Activated T-cell treated with anti-CD3 and anti-CD28 coated beads, Interleukin-2, amount 50 U/mL, for 24 hours (primary cell): Measurements from ENCODE around the gene RCBTB1.

ENCODE experiments used
- DNase-seq: peaks from one replicate; pipeline ENCODE4 v3.0.0-alpha.2; 2020
- H3K27ac Mint-ChIP-seq: 2 replicates; pipeline ENCODE4 v1.8.0; 2020; ENCODE audit warnings: mild to moderate bottlenecking, mixed read lengths
- H3K27me3 Mint-ChIP-seq: 2 replicates; pipeline ENCODE4 v1.8.0; 2020; ENCODE audit warnings: mixed read lengths
- H3K36me3 Mint-ChIP-seq: 2 replicates; pipeline ENCODE4 v1.8.0; 2020; ENCODE audit warnings: low read depth, mixed read lengths
- H3K4me1 Mint-ChIP-seq: 2 replicates; pipeline ENCODE4 v1.8.0; 2020; ENCODE audit warnings: low read depth, mixed read lengths
- H3K4me3 Mint-ChIP-seq: 2 replicates; pipeline ENCODE4 v1.8.0; 2020; ENCODE audit warnings: mild to moderate bottlenecking, moderate library complexity, mixed read lengths
- H3K9me3 Mint-ChIP-seq: 2 replicates; pipeline ENCODE4 v1.8.0; 2020; ENCODE audit warnings: mixed read lengths

RCBTB1 gene

GRCh38 chr13:49495783-49496762, 89.3 kb downstream of the RCBTB1 start, which contains the start of gene PHF11:
Gene PHF11 (plus strand): TSS chr13:49495953. CDS start chr13:49496002, 49 bp downstream.
- Mint-ChIP-seq H3K4me3 (peak within 1 kb of the TSS; percentile 92), H3K36me3 (peaks cover 69% of the 10 kb centered on the region), H3K9me3 (peaks cover 8% of the 10 kb centered on the region), H3K27ac (peak within 1 kb of the TSS; percentile 99), H3K27me3 (no peaks in the 10 kb centered on the region), H3K4me1 (peaks cover 53% of the 10 kb centered on the region)
- peak; percentile 90 for DNase-seq

- Mint-ChIP-seq H3K9me3 (peaks cover 6% of the 10 kb centered on the region), H3K4me1 (peaks cover 42% of the 10 kb centered on the region), H3K36me3 (peaks cover 59% of the 10 kb centered on the region), H3K27me3 (no peaks in the 10 kb centered on the region), H3K27ac (peak overlapping the region; percentile 99), H3K4me3 (peak overlapping the region; percentile 92)
- no peak for DNase-seq
These were observed 90.7 kb downstream of the RCBTB1 start for GRCh38 chr13:49494645-49495044.

- no peak overlapping the region for H3K27ac Mint-ChIP-seq
- H3K4me1 Mint-ChIP-seq = no peaks in the 10 kb centered on the region
- H3K27me3 Mint-ChIP-seq = no peaks in the 10 kb centered on the region
- peaks cover 81% of the 10 kb centered on the region for H3K36me3 Mint-ChIP-seq
- no peak overlapping the region for H3K4me3 Mint-ChIP-seq
- DNase-seq = no peak
- no peaks in the 10 kb centered on the region for H3K9me3 Mint-ChIP-seq
These were observed 96.8 kb downstream of the RCBTB1 start for GRCh38 chr13:49488563-49488962.
